LHCN-M2 (cell line): Measurements from ENCODE around the gene MAU2. TPM values are rescaled to one million over a fixed set of nuclear protein-coding genes. Genes with fewer than 3 reads are reported as not detected.
"Not testable (repeated sequence)": the region's sequence is repeated elsewhere in the genome, so short reads cannot be mapped to it uniquely, and the experiment has no call there.

Experiments
- DNase-seq: peaks from one replicate; pipeline ENCODE4 v3.0.0-alpha.2; 2012; ENCODE audit warnings: low read depth
- total RNA-seq: library from RNA; depleted of rRNA; stranded (reverse); fragments of >200 nt; gene quantifications from 2 replicates; pipeline ENCODE4 v1.2.3, GENCODE V29; 2014

Gene MAU2
- total RNA-seq, 1 experiment from 2014 or later, result 23.1 TPM

- no peak for DNase-seq
Observed at GRCh38 chr19:19347401-19348110, 26.9 kb downstream of the MAU2 start.

DNA sequence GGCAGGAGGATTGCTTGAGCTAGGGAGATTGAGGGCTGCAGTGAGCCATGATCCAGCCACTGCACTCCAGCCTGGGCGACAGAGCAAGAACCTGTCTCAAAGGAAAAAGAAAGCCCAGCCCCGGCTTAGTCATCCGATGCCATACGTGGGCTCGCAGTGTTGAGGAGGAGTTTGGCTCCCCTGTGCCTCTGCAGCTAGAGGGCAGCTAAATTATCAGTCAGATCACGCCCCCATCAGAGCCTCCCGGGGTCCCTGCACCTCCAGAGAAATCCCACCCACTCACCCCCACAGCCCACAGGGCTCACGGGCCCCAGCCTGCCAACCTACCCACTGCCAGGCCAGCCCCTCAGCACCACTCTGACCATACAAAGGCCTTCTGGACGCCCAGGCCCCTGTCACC is 27.6 kb downstream of the MAU2 start:
- no peak for DNase-seq

- DNase-seq, result no peak
Observed at GRCh38 chr19:19349365-19349764, 28.7 kb downstream of the MAU2 start.

- DNase-seq, result not testable (repeated sequence)
Observed at GRCh38 chr19:19350756-19351155, 30.1 kb downstream of the MAU2 start.

DNA sequence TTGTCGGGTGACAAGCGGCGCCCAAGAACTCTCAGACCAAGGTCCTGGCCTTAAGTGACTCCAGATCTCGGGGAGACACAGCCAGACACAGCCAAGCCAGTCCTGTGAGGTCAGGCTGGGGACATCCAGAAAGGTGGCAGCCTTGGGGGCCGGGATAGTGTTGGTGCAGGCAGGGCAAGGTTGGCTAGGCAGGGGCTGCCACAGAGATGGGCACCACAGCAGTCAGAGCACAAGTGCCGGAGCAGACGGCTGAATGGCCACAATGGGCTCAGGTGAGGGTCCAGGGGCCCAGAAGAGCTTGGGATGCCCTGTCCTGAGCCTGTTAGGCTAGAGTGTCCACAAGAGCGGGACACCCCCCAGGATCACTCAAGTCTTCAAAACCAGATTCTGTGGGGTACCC is 32.2 kb downstream of the MAU2 start:
- DNase-seq, result no peak

DNA sequence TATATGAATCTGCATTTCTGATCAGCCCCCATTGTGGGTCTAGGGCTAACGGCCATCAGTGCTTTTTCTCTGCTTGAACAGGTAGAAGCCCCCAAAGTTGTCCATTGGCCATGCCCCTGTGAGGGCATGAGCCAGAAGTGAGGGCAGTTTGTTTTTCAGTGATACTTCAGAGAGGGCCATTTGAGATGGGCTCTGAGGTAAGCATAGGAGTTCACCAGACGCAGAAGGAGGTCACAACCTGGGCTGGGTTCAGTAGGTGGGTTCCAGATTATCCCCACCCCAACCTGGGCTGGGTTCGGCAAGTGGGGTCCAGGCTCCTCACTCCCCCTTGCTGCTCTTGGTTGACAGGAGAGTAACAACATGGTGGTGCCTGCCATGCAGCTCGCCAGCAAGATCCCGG is 33.4 kb downstream of the MAU2 start:
- no peak for DNase-seq

DNA sequence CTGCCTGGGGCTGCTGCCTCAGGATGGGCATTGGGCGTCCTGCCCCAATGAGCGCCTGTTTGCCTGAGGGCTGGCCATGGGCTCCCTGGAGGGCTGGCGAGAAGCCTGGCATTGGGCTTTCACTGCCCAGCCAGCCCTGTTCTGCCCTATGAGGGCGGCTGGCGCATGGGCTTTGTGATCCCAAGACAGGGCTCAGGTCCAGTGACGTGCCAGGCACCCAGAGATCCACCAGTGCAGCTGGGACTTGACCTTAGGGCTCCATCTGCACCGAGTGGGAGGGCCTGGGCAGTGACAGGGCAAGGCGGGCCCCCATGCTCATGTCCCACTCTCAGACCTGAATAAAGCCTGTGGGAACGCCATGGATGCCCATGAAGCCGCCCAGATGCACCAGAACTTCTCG is 34.3 kb downstream of the MAU2 start:
- DNase-seq, result no peak

DNA sequence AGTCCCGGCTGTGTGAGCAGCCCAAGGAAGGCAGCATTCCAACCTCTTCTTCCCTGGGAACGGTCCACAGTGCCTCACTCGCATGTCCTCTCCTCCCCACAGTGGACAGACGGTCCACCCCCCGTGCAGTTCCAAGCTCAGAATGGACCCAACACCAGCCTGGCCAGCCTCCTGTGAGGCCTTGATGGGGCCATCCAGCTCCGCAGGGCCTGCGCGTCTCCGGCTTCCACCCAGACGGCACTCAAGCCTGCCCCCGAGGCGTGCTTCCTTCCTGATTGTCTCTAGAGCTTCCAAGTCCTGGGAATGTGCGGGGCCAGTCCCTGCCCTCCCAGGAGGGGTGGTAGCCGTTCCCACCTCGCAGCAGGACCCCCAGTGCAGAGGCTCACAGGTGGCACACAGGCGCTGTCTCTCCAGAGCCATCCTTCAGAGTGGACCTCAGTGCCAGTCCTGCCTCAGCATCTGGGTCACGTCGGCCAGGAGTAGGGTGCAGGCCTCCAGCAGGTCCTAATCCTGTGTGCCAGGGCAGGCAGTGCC is 35.0 kb downstream of the MAU2 start:
- no peak for DNase-seq

GRCh38 chr19:19356500-19356899 is 35.9 kb downstream of the MAU2 start:
- DNase-seq, result no peak

GRCh38 chr19:19356901-19357566 is 36.4 kb downstream of the MAU2 start:
- DNase-seq, result no peak

GRCh38 chr19:19361075-19361594 is 40.5 kb downstream of the MAU2 start:
- DNase-seq, result peak; percentile 92

DNA sequence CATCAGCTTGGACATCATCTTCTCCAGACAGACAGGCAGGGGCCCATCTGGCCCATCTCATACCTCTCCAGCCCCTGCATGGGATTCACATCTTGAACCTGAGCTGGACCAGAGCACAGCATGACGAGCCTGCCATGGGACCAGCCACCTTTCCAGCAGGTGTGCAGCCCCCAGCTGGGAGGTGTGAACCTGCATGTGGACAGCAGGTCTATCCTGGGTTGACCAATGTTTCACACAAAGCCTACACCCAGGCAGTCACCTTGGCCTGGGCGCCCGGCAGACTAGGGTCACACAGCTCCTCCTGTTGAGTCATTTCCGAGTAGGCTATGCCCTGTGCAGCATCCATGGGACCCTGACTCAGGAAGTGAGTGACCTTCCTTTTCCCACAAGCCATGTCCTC is 41.4 kb downstream of the MAU2 start:
- DNase-seq, result no peak

DNA sequence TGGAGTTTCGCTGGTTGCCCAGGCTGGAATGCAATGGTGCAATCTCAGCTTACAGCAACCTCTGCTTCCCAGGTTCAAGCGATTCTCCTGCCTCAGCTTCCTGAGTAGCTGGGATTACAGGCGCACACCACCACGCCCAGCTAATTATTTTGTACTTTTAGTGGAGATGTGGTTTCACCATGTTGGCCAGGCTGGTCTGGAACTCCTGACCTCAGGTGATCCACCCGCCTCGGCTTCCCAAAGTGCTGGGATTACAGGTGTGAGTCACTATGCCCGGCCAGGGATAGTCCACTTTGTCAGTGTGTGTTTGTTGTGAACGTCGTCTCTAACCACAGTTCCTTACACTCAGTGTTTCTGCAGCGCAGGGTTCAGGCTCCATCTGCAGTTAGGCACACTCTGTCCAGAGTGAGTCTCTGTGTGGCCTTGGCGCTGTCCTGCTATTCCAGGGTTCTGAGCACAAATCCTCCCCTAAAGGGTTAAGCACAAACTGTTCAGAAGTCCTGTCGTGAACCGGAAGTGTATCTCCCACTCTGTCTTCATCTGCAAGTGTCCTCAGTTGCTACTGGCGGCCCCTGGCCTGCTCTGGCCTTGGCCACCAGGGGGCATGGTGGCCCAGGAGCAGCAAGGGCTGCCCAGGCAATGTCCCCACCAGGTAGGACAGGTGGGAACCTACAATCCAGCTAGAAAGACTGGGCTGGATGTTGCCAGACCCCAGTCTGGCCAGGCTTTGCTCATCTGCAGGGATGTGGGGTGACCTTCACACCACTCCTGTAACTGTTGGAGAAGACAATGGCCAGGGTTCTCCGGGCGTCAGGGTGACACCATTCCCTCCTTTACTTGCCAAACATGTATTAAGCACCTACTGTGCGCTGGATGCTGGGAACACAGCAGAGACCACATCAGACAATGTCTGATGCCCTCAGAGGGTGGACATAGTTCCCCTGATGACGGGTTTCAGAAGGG is 46.1 kb downstream of the MAU2 start:
- peak; percentile 60 for DNase-seq

- DNase-seq, result no peak
Observed at GRCh38 chr19:19368087-19368486, 47.5 kb downstream of the MAU2 start.

GRCh38 chr19:19371059-19371458 is 50.4 kb downstream of the MAU2 start:
- DNase-seq, result no peak

DNA sequence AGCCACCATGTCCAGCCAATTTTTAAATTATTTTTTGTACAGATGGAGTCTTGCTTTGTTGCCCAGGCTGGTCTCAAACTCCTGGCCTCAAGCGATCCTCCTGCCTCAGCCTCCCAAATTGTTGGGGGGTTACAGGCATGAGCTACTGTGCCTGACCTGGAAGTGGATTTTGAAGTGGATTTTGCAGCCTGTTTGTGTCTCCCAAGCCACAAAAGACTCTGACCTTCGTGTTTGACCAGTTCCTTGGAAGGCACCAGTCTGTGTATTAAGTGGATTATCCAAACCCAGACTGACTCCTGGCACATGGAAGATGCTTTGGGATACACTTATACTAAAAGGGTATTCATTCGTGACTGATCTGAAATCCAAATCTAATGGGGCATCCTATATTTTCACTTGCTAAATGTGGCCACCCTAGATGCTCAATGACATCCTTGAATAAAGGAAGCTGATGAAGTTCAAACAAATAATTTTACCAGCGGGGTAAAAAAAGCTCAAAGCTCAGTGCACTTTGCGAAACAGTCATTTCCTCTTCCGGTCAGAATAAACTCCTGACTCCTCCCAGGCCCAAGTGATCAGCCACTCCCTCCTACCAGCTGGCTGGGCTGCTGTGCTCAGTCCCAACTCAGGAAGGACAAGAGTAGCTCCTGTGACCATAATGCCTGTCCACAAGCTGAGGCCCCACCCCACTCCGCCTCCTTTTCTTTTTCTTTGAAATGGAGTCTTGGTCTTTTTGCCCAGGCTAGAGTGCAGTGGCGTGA is 52.2 kb downstream of the MAU2 start:
- DNase-seq, result peak; percentile 55

GRCh38 chr19:19379527-19379926 is 58.9 kb downstream of the MAU2 start:
- no peak for DNase-seq

DNA sequence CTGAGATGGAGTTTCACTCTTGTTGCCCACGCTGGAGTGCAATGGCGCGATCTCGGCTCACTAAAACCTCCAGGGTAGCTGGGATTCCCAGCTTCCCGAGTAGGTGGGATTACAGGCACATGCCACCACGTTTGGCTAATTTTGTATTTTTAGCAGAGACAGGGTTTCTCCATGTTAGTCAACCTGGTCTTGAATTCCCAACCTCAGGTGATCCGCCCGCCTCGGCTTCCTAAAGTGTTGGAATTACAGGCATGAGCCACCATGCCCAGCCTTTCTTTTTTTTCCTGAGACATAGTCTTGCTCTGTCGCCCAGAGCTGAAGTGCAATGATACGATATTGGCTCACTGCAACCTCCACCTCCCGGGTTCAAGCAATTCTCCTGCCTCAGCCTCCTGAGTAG is 59.7 kb downstream of the MAU2 start:
- DNase-seq, result not testable (repeated sequence)

GRCh38 chr19:19381007-19381926 is 60.6 kb downstream of the MAU2 start:
- no peak for DNase-seq

GRCh38 chr19:19382118-19382517 is 61.5 kb downstream of the MAU2 start:
- DNase-seq, result no peak
